A549 (cell line): ENCODE measurements around the gene PTPRN2.

Source experiments
- BHLHE40 ChIP-seq: IDR thresholded peaks from 2 replicates; pipeline ENCODE4 v1.6.1; 2012; ENCODE audit warnings: low read depth, low read length, inconsistent platforms
- CHD2 ChIP-seq: fragments of 150-350 bp; IDR thresholded peaks from 2 replicates; pipeline ENCODE4 v1.6.1; 2014; ENCODE audit warnings: low read length; ENCODE audit not compliant: partially characterized antibody
- CTCF ChIP-seq: fragments of >200 bp; sonication (Bioruptor Twin); formaldehyde crosslinking; IDR thresholded peaks from 3 replicates; pipeline ENCODE4 v1.5.1; 2016
- MAFK ChIP-seq: fragments of 450-650 bp; IDR thresholded peaks from 2 replicates; pipeline ENCODE4 v1.6.1; 2014; ENCODE audit not compliant: partially characterized antibody
- POLR2A ChIP-seq: IDR thresholded peaks from 2 replicates; pipeline ENCODE4 v1.6.1; 2012; ENCODE audit warnings: mild to moderate bottlenecking, low read length
- RAD21 ChIP-seq, 2 experiments: fragments of >200 bp in 1 of 2; sonication (Bioruptor Twin) in 1 of 2; formaldehyde crosslinking in 1 of 2; IDR thresholded peaks in 1 of 2; conservative IDR thresholded peaks in 1 of 2; 2 replicates in 1 of 2; 3 replicates in 1 of 2; pipeline ENCODE4 v1.6.1; 2012 to 2018; ENCODE audit warnings: inconsistent platforms in 1 of 2
- RFX5 ChIP-seq: fragments of 450-650 bp; IDR thresholded peaks from 2 replicates; pipeline ENCODE4 v1.7.1; 2014; ENCODE audit warnings: antibody characterized with exemption, mild to moderate bottlenecking, moderate library complexity
- SMC3 ChIP-seq: fragments of >200 bp; sonication (Bioruptor Twin); formaldehyde crosslinking; IDR thresholded peaks from 3 replicates; pipeline ENCODE4 v1.6.1; 2018; ENCODE audit warnings: inconsistent platforms
- ZNF302 ChIP-seq: fragments of 250-450 bp; sonication (Bioruptor Pico); IDR thresholded peaks from 2 replicates; pipeline ENCODE4 v1.9.0; 2021; ENCODE audit warnings: inconsistent platforms, mild to moderate bottlenecking, moderate library complexity
- TF ChIP-seq, protein P1 (sequence below): fragments of 150-350 bp; IDR thresholded peaks from 2 replicates; pipeline ENCODE4 v1.6.1; 2014; ENCODE audit warnings: low read depth, mild to moderate bottlenecking, low read length

GRCh38 chr7:157570531-157571200, 1017.0 kb downstream of the PTPRN2 start:
- no peak for TF ChIP-seq CHD2
- no peak for TF ChIP-seq ZNF302
- no peak for TF ChIP-seq POLR2A
- no peak for TF ChIP-seq BHLHE40
- TF ChIP-seq CTCF = no peak
- TF ChIP-seq RAD21 (conservative IDR thresholded peaks at IDR 0.05 in 1 of 2, IDR thresholded peaks at IDR 0.05 in 1 of 2) = no peak
- TF ChIP-seq RFX5 = no peak
- TF ChIP-seq, protein P1, sequence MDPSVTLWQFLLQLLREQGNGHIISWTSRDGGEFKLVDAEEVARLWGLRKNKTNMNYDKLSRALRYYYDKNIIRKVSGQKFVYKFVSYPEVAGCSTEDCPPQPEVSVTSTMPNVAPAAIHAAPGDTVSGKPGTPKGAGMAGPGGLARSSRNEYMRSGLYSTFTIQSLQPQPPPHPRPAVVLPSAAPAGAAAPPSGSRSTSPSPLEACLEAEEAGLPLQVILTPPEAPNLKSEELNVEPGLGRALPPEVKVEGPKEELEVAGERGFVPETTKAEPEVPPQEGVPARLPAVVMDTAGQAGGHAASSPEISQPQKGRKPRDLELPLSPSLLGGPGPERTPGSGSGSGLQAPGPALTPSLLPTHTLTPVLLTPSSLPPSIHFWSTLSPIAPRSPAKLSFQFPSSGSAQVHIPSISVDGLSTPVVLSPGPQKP = no peak
- TF ChIP-seq MAFK = no peak
- TF ChIP-seq SMC3 = no peak
